Right atrium auricular region (tissue), 2 donors: Measurements from ENCODE around the gene RNF166. TPM values are rescaled to one million over a fixed set of nuclear protein-coding genes. Genes with fewer than 3 reads are reported as not detected.
"Not testable (repeated sequence)": the region's sequence is repeated elsewhere in the genome, so short reads cannot be mapped to it uniquely, and the experiment has no call there.

Source experiments
- DNase-seq: peaks from one replicate; pipeline ENCODE4 v3.0.0-alpha.2; 2019; ENCODE audit warnings: low spot score
- H3K27ac ChIP-seq, 2 donors: fragments of 200-600 bp; sonication (generic); 1 replicate in 1 of 2; 2 replicates in 1 of 2; pipeline ENCODE4 v1.5.1; 2016 to 2019
- H3K27me3 ChIP-seq, 2 donors: fragments of 200-600 bp; sonication (generic); one replicate each; pipeline versions ENCODE4 v1.5.1 to v1.6.0; 2017 to 2019
- H3K36me3 ChIP-seq: fragments of 200-600 bp; sonication (generic); one replicate; pipeline ENCODE4 v1.5.1; 2016
- H3K4me1 ChIP-seq, 2 donors: fragments of 200-600 bp; sonication (generic); one replicate each; pipeline versions ENCODE4 v1.5.1 to v1.6.0; 2017 to 2019
- H3K4me3 ChIP-seq, 2 donors: fragments of 200-600 bp; sonication (generic); 1 replicate in 1 of 2; 2 replicates in 1 of 2; pipeline ENCODE4 v1.5.1; 2017 to 2019; ENCODE audit warnings: mild to moderate bottlenecking in 1 of 2, moderate library complexity in 1 of 2
- H3K9me3 ChIP-seq, 2 donors: fragments of 200-600 bp; sonication (generic); one replicate each; pipeline ENCODE4 v1.5.1; 2019
- total RNA-seq, 2 donors: library from RNA; depleted of rRNA; stranded (reverse); fragments of >200 nt; gene quantifications; one replicate each; pipeline ENCODE4 v1.1.0, GENCODE V29; 2016
- TF ChIP-seq, protein P1 (sequence below), 2 donors: fragments of 200-600 bp; sonication (generic); IDR thresholded peaks; one replicate each; pipeline ENCODE4 v1.5.1; 2019; ENCODE audit warnings: antibody characterized with exemption in 2 of 2

Gene RNF166
- total RNA-seq, 2 donors from 2014 or later, result 16.9 to 19.4 TPM

DNA sequence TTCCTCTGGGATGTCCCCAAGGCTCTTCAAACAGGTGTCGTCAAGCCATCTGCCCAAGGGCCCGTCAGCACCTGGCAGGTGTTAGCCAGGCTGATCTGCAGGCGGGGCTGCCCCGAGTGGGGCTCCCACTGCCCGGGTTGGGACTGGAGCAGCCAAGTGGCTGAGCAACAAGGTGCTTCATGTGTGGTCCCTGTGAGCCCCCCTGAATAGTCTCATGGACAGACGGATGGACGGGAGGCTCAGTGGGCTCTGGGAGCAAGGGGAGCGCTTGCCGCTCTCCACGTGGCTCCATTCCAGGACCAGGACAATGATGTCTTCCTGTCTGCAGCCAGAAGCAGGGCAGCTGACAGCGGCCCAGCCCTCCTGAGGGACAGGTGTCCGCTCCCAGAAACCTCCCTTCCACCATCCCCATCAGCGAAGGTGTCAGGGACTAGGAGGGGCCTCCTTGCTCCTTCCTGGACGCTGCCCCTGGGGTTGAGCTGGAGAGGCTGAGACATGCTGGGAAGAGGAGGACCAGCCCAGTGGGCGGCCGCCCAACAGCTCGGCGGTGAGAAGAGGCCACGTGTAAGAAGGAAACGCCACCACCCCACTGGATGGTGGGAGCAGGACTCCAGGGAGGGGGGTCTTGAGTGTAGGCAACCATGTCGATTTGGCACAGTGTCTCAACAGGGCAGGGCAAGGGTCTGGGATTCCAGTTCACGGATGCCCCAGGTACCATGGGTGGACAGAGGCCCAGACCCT lies 29.5 kb downstream of the RNF166 start:
- H3K4me1 ChIP-seq, result peaks cover 0 to 40% of the 10 kb centered on the region in 2 donors
- no peaks in the 10 kb centered on the region for H3K36me3 ChIP-seq
- TF ChIP-seq, protein P1, sequence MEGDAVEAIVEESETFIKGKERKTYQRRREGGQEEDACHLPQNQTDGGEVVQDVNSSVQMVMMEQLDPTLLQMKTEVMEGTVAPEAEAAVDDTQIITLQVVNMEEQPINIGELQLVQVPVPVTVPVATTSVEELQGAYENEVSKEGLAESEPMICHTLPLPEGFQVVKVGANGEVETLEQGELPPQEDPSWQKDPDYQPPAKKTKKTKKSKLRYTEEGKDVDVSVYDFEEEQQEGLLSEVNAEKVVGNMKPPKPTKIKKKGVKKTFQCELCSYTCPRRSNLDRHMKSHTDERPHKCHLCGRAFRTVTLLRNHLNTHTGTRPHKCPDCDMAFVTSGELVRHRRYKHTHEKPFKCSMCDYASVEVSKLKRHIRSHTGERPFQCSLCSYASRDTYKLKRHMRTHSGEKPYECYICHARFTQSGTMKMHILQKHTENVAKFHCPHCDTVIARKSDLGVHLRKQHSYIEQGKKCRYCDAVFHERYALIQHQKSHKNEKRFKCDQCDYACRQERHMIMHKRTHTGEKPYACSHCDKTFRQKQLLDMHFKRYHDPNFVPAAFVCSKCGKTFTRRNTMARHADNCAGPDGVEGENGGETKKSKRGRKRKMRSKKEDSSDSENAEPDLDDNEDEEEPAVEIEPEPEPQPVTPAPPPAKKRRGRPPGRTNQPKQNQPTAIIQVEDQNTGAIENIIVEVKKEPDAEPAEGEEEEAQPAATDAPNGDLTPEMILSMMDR (IDR thresholded peaks at IDR 0.05), result no peak
- H3K27me3 ChIP-seq, result peaks cover 0 to 4% of the 10 kb centered on the region in 2 donors
- H3K4me3 ChIP-seq, result no peak overlapping the region
- no peak for DNase-seq
- no peaks in the 10 kb centered on the region for H3K9me3 ChIP-seq
- no peak overlapping the region for H3K27ac ChIP-seq

DNA sequence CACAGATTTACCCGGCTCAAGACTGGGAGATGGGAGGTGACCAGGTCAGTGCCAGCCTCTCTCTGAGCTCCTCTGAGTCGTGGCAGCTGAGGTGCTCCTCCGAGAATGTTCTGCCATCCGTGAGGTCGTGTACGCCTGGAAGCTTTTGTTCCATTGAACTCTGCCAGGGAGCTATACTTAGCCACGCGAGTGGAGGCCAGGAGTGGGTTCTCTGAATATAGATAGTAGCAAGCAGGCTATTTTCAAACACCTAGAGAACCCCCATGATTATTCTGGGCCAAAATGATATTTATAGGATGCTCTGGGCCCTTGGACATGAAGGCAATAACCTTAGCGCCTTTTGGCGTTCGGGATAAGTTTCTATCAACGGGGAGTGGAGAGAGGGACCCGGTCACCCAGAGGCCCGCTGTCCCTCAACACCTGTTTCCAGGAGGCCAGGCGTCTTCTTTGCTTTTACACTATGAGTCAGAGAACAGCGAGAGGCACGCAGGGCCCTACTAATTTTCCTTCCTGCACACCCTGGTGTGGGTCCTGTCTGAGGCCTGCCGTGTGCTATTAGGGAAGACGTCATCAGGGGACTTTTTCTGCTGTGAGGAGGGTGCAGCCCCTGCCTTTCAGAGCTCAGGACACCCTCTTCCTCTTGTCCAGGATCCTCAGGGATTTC lies 32.4 kb downstream of the RNF166 start:
- TF ChIP-seq, protein P1 (IDR thresholded peaks at IDR 0.05), result no peak
- H3K36me3 ChIP-seq, result no peaks in the 10 kb centered on the region
- no peak overlapping the region for H3K4me3 ChIP-seq
- peak overlapping the region; percentile 72 to 77 for H3K27ac ChIP-seq
- H3K9me3 ChIP-seq, result no peaks in the 10 kb centered on the region
- no peaks in the 10 kb centered on the region for H3K27me3 ChIP-seq
- H3K4me1 ChIP-seq, result peaks cover 0 to 40% of the 10 kb centered on the region in 2 donors
- DNase-seq, result no peak

GRCh38 chr16:88672776-88673175 lies 33.4 kb downstream of the RNF166 start:
- peaks cover 0 to 31% of the 10 kb centered on the region in 2 donors for H3K4me1 ChIP-seq

DNA sequence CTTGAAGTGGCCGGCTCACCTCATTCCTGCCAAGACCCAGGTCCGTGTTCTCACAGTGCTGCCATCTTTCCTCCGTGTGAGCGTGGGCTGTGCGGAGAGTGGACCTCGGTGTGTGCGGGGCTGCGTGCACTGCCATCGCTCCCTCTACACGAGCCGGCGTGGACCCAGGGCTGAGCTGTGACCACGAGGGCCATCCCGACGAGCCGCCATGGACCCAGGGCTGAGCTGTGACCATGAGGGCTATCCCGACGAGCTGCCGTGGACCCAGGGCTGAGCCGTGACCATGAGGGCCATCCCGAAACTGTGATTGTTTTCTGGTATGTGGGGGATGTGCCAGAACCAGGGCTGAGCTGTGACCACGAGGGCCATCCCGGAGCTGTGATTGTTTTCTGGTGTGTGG lies 34.4 kb downstream of the RNF166 start:
- Histone ChIP-seq H3K27ac (no peak overlapping the region), H3K4me1 (peaks cover 0 to 31% of the 10 kb centered on the region in 2 donors), H3K9me3 (no peaks in the 10 kb centered on the region), H3K27me3 (no peaks in the 10 kb centered on the region), H3K4me3 (no peak overlapping the region), H3K36me3 (no peaks in the 10 kb centered on the region)
- no peak for DNase-seq
- TF ChIP-seq, protein P1 (IDR thresholded peaks at IDR 0.05), result no peak

More at GRCh38 chr16:88672776-88673175, 33.4 kb downstream of the RNF166 start:
- H3K27ac ChIP-seq, result peak overlapping the region; percentile 72 to 77
- no peaks in the 10 kb centered on the region for H3K27me3 ChIP-seq
- H3K9me3 ChIP-seq, result no peaks in the 10 kb centered on the region
- H3K4me3 ChIP-seq, result no peak overlapping the region
- no peaks in the 10 kb centered on the region for H3K36me3 ChIP-seq
- TF ChIP-seq, protein P1 (IDR thresholded peaks at IDR 0.05), result no peak
- DNase-seq, result no peak

DNA sequence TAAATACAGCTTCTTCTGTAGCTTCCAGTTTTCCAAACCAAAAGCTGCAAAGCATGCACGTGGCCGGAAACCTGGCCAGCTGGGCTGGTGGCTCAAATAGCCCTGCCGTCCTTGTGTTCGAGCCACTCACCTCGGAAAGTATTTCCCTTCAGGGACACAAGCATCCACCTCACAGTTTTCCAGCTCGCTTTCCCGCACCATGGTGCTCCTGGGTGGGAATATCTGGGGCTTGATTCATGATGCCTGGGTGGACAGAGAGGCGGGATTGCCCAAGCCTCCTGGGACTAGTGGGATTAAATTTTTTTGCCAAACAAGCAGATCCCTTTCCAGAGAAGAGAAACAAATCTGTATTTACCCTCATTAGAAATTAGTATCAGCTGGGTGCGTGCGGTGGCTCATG lies 36.2 kb downstream of the RNF166 start:
- no peak for DNase-seq
- Histone ChIP-seq H3K36me3 (no peaks in the 10 kb centered on the region), H3K27ac (no peak overlapping the region), H3K4me1 (peaks cover 0 to 26% of the 10 kb centered on the region in 2 donors), H3K27me3 (no peaks in the 10 kb centered on the region), H3K4me3 (no peak overlapping the region), H3K9me3 (no peaks in the 10 kb centered on the region)
- TF ChIP-seq, protein P1 (IDR thresholded peaks at IDR 0.05), result no peak

GRCh38 chr16:88669493-88669892 lies 36.7 kb downstream of the RNF166 start:
- peaks cover 0 to 26% of the 10 kb centered on the region in 2 donors for H3K4me1 ChIP-seq
- not testable (repeated sequence) for H3K9me3 ChIP-seq, H3K27ac ChIP-seq, H3K36me3 ChIP-seq, H3K27me3 ChIP-seq, DNase-seq, H3K4me3 ChIP-seq
